ENCODE measurements around the gene KCNJ11.

Gene KCNJ11

DNA sequence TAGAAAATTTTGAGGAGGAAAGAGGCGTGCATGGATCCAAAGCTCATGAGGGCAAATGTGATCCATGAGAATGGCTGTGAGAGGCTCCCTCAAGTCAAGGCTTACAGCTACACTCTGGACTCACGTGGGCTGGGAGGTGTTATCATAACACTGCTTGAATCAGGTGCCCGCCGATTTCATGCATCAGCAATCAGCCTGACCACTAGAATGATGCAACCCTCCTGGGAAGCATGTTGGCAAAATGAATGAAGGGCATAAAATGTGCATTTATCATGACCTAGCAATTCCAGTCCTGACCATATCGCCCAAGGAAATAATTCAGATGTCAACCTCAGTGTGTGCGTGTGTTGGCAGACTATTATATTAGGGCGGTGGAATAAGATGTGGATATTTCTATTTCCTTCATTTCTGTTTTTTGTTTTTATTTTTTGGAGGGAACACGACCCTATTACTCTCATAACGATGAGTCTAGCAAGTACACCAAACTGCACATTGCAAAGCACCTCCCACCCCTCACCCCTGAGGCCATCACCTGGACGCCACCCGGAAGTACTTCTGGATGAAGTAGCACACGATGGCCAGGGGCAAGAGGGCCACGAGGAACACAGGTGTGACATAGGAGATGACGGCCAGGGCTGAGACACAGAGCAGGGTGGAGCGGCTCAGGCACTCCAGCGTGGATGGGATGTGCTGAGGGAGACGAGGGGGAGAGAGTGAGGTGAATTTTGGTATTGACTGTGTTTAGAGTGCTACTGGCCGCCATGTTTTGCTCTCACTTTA lies 15.7 kb upstream of the KCNJ11 start:
- H3K4me3 ChIP-seq (ENCODE audit: low read depth, low read length), result no peak overlapping the region
- no peak for DNase-seq (ENCODE audit: low read depth)
- TF ChIP-seq, protein P1, sequence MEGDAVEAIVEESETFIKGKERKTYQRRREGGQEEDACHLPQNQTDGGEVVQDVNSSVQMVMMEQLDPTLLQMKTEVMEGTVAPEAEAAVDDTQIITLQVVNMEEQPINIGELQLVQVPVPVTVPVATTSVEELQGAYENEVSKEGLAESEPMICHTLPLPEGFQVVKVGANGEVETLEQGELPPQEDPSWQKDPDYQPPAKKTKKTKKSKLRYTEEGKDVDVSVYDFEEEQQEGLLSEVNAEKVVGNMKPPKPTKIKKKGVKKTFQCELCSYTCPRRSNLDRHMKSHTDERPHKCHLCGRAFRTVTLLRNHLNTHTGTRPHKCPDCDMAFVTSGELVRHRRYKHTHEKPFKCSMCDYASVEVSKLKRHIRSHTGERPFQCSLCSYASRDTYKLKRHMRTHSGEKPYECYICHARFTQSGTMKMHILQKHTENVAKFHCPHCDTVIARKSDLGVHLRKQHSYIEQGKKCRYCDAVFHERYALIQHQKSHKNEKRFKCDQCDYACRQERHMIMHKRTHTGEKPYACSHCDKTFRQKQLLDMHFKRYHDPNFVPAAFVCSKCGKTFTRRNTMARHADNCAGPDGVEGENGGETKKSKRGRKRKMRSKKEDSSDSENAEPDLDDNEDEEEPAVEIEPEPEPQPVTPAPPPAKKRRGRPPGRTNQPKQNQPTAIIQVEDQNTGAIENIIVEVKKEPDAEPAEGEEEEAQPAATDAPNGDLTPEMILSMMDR (IDR thresholded peaks at IDR 0.05; ENCODE audit: insufficient read depth, low read depth, low read length, missing control alignments), result no peak

DNA sequence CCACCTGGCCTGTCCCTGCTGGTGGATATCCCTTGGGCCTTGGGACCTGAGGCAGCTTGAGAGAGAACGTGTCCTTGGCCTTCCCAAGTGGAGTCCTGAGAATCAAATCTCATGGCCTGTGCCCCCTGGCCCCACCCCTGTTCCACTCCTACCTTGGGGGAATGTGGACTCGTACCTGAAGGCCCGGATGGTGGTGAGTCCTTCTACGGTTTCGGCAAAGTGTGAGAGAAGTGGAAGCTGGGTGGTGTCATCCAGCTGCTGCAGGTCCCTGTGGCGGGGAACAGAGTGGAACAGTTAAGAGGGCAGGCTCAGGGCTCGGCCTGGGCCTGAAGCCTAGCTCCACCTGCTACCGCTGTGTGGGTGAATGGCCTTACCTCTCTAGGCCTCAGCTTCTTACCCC lies 14.0 kb upstream of the KCNJ11 start:
- TF ChIP-seq, protein P1 (IDR thresholded peaks at IDR 0.05; ENCODE audit: insufficient read depth, low read depth, low read length, missing control alignments), result no peak
- H3K4me3 ChIP-seq (ENCODE audit: low read depth, low read length), result no peak overlapping the region

DNA sequence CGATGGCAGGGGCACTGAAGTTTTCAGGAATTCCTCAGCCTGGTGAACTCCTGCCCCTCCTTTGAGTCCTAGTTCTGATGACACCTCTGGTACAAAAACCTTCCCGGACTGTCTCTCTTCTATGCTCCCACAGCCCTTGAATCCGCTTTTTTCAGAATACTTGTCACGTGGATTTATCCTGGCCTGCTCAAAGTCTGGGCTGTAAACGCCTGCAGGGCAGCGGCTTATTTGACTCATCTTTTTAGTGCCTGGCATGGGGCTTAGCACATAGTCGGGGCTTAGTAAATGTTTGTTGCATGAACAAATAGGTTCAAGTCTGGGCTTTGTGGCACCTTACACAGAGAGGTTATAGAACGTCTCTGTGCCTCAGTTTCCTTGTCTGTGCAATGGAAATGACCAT lies 13.4 kb upstream of the KCNJ11 start:
- H3K4me3 ChIP-seq (ENCODE audit: low read depth, low read length), result no peak overlapping the region
- TF ChIP-seq, protein P1 (IDR thresholded peaks at IDR 0.05; ENCODE audit: insufficient read depth, low read depth, low read length, missing control alignments), result no peak
- no peak for DNase-seq (ENCODE audit: low read depth)

More for the DNA sequence above, 14.0 kb upstream of the KCNJ11 start:
- no peak for DNase-seq (ENCODE audit: low read depth)

DNA sequence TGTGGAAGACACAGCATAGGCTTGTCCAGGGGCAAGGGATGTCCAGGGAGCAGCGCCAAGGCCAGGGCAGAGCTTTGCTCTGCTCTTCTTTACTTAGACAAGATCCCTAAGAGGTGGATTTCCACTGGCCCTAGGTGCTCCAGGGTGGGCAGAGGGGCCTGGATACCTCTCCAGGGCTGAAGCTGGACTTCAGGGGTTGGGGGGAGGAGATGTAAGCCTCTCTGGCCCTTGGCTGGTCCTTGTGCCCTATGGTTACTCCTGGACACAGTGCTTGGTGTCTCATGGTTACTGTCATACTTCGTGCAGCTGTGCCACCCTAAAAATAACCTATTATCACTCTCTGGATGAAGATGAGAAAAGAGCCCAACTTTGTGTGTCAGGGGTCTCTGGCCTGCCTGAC lies 12.9 kb upstream of the KCNJ11 start:
- no peak for DNase-seq (ENCODE audit: low read depth)
- no peak overlapping the region for H3K4me3 ChIP-seq (ENCODE audit: low read depth, low read length)
- TF ChIP-seq, protein P1 (IDR thresholded peaks at IDR 0.05; ENCODE audit: insufficient read depth, low read depth, low read length, missing control alignments), result no peak

DNA sequence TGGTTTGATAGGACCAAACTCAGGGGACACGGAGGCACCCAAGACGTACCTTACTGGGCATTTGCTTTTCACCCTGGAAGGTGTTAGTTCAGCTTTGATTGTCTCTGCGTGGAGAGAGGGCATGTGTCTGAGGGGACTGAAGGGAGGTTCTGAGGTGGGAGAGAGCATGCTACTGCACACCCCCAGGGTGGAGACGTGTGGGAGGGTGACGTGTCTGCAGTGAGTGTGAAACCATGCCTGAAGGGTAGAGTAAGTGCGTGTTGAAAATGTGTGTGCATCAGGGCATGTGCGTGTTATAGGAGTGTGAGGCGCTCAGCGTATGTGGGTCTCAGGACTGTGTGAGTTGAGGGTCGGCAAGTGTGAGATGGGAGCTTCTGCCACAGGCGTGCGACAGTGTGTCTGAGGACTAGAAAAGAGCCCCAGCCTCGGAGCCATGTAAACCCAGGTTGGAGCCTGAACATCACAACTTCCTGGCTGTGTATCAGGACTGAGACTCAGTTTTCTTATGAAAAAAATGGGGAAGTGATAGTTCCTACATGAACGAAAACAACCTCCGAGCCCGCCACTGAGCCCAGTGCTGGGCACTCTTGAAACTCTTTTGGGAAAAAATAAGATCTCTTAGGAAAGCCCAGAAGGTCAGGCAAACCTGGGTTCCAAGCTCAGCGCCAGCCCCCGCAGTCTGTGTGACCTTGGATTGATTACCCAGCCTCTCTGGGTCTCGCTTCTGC lies 11.8 kb upstream of the KCNJ11 start:
- TF ChIP-seq, protein P1 (IDR thresholded peaks at IDR 0.05; ENCODE audit: insufficient read depth, low read depth, low read length, missing control alignments), result no peak
- peak; percentile 35 for DNase-seq (ENCODE audit: low read depth)
- H3K4me3 ChIP-seq (ENCODE audit: low read depth, low read length), result no peak overlapping the region

DNA sequence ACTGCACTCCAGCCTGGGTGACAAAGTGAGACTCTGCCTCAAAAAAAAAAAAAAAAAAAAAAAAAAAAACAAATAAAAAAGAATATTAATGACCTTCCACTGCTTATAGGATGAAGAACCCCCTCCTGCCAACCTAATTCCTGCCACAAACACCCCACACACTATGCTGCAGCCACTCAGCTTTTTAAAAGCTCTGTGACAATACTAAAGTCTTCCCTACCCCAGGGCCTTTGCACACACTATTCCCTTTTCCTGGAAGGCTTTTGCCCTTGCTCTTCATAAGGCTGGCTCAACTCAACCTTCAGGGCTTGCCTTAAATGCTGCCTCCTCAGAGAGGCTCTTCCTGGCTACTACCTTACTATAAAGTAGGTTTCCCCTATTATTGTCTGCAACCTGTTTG lies 10.8 kb upstream of the KCNJ11 start:
- TF ChIP-seq, protein P1 (IDR thresholded peaks at IDR 0.05; ENCODE audit: insufficient read depth, low read depth, low read length, missing control alignments), result no peak
- no peak overlapping the region for H3K4me3 ChIP-seq (ENCODE audit: low read depth, low read length)
- DNase-seq (ENCODE audit: low read depth), result no peak

Measured in GM12865 (cell line).